Stimulated activated memory B cell treated with anti-CD40 and anti-IgM and Interleukin-4, amounts not matched to agents 10 μg/mL and 1 μg/mL and 100 μg/mL, for 72 hours (primary cell): ENCODE data around the gene DMXL2.

Experiments
- ATAC-seq: fragments of 150-1000 bp; cut with Tn5 transposase; 2 replicates; pipeline ENCODE4 v1.10.0; 2021
- H3K27ac Mint-ChIP-seq: one replicate; pipeline ENCODE4 v1.8.0; 2022; ENCODE audit warnings: mild to moderate bottlenecking, mixed read lengths
- H3K27me3 Mint-ChIP-seq: one replicate; pipeline ENCODE4 v1.8.0; 2022; ENCODE audit warnings: mixed read lengths
- H3K36me3 Mint-ChIP-seq: one replicate; pipeline ENCODE4 v1.8.0; 2022; ENCODE audit warnings: mixed read lengths
- H3K4me1 Mint-ChIP-seq: one replicate; pipeline ENCODE4 v1.8.0; 2022; ENCODE audit warnings: mixed read lengths
- H3K4me3 Mint-ChIP-seq: one replicate; pipeline ENCODE4 v1.8.0; 2022; ENCODE audit warnings: mild to moderate bottlenecking, moderate library complexity, mixed read lengths
- H3K9me3 Mint-ChIP-seq: one replicate; pipeline ENCODE4 v1.8.0; 2022; ENCODE audit warnings: mixed read lengths

DMXL2 gene

GRCh38 chr15:51401051-51401780 is 221.4 kb downstream of the DMXL2 start:
- Mint-ChIP-seq H3K4me3 (no peak overlapping the region), H3K36me3 (no peaks in the 10 kb centered on the region), H3K27ac (no peak overlapping the region), H3K4me1 (peaks cover 14% of the 10 kb centered on the region), H3K27me3 (peaks cover 23% of the 10 kb centered on the region), H3K9me3 (no peaks in the 10 kb centered on the region)
- no peak for ATAC-seq

- Mint-ChIP-seq H3K4me3 (no peak overlapping the region), H3K27me3 (peaks cover 23% of the 10 kb centered on the region), H3K36me3 (no peaks in the 10 kb centered on the region), H3K9me3 (no peaks in the 10 kb centered on the region), H3K4me1 (peaks cover 14% of the 10 kb centered on the region), H3K27ac (no peak overlapping the region)
- no peak for ATAC-seq
Observed at GRCh38 chr15:51398626-51399025, 223.9 kb downstream of the DMXL2 start.
